ES-I3 (cell line): ENCODE data around the gene MACO1.

ENCODE experiments used
- H3K36me3 ChIP-seq: 2 replicates; pipeline ENCODE4 v1.6.1; 2013; ENCODE audit warnings: mild to moderate bottlenecking, low read length, control low read depth, moderate library complexity; ENCODE audit not compliant: insufficient read depth
- H3K4me1 ChIP-seq: 2 replicates; pipeline ENCODE4 v1.6.1; 2013; ENCODE audit warnings: mild to moderate bottlenecking, control low read depth, low read length; ENCODE audit not compliant: insufficient read depth
- H3K9ac ChIP-seq: 2 replicates; pipeline ENCODE4 v1.6.1; 2013; ENCODE audit warnings: low read depth, mild to moderate bottlenecking, low read length, moderate library complexity
- H3K9me3 ChIP-seq: 2 replicates; pipeline ENCODE4 v1.6.1; 2013; ENCODE audit warnings: mild to moderate bottlenecking, low read length, moderate library complexity; ENCODE audit not compliant: control insufficient read depth, insufficient read depth

The MACO1 gene

DNA sequence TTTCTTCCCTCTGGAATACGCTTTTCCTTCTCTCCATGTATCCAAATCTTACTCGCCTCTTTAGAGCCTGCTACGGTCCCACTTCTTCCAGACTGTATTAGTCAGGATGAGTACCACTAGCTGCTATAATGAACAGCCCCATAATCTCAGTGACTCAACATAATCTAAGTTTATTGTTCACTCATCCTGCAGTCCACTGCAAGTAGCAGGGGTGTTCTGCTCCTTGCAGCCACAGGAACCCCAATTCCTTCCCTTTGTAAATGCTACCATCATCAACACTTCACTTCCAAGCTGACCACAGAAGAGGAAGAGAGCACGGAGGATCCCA lies 94.6 kb downstream of the MACO1 start:
- Histone ChIP-seq H3K9me3 (no peaks in the 10 kb centered on the region; the same call in 1 of the 2 replicates), H3K36me3 (no peaks in the 10 kb centered on the region), H3K9ac (no peak overlapping the region), H3K4me1 (no peaks in the 10 kb centered on the region; the same call in 1 of the 2 replicates)

DNA sequence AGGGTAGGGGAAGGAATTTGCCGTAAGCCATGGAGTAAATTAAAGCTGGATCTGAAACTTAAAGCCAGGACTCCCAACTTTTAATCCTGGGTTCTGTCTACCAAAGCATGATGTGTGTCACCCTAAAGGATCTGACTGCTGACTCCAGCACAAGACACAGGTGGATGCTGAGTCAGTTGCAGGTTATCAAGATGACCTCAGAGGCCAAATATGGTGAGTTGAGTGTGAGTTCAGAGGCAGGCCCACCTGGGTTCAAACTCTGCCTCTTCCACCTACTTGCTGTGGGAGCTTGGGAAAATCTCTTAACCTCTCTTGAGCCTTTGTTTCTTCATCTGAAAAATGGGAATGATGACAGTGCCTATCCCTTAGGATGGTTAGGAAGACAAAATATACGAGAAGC lies 96.1 kb downstream of the MACO1 start:
- H3K36me3 ChIP-seq = no peaks in the 10 kb centered on the region
- H3K9me3 ChIP-seq = no peaks in the 10 kb centered on the region; the same call in 1 of the 2 replicates
- H3K4me1 ChIP-seq = no peaks in the 10 kb centered on the region; the same call in 1 of the 2 replicates
- H3K9ac ChIP-seq = no peak overlapping the region

GRCh38 chr1:25527226-25527846 lies 96.6 kb downstream of the MACO1 start:
- H3K4me1 ChIP-seq = no peaks in the 10 kb centered on the region; the same call in 1 of the 2 replicates
- H3K9me3 ChIP-seq = no peaks in the 10 kb centered on the region; the same call in 1 of the 2 replicates
- no peaks in the 10 kb centered on the region for H3K36me3 ChIP-seq
- H3K9ac ChIP-seq = no peak overlapping the region

- no peak overlapping the region for H3K9ac ChIP-seq
- H3K9me3 ChIP-seq = no peaks in the 10 kb centered on the region; the same call in 1 of the 2 replicates
- no peaks in the 10 kb centered on the region; the same call in 1 of the 2 replicates for H3K4me1 ChIP-seq
- H3K36me3 ChIP-seq = no peaks in the 10 kb centered on the region
These were observed 97.4 kb downstream of the MACO1 start for GRCh38 chr1:25527946-25528595.

DNA sequence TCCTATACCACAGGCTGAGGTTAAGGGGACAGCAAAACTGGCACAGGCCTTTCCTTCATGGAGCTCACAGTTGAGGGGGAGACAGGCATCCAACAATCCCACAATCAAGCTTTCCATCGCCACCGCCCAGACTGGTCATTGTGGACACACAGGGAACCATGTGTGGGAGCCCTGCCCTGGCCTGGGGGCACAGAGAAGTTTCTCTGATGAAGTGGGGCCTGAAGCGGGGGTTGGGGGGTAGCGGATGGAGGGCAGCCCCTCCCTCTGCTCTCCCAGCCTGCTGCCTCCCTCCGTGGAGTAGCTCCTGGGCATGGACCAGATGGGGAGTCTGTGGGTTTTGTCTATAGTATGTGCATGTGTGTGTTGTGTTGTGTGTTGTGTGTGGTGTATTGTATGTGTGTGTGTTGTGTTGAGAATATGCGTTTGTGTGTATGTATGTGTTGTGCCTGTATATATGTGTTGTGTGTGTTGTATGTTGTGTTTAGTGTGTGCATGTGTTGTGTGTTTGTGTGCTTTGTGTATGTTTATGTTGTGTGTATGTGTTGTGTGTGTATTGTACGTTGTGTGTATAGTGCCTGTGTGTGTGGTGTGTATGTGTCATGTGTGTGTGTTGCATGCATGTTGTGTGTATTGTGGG lies 98.3 kb downstream of the MACO1 start:
- H3K4me1 ChIP-seq = no peaks in the 10 kb centered on the region; the same call in 1 of the 2 replicates
- no peaks in the 10 kb centered on the region for H3K36me3 ChIP-seq
- H3K9ac ChIP-seq = no peak overlapping the region
- no peaks in the 10 kb centered on the region; the same call in 1 of the 2 replicates for H3K9me3 ChIP-seq

DNA sequence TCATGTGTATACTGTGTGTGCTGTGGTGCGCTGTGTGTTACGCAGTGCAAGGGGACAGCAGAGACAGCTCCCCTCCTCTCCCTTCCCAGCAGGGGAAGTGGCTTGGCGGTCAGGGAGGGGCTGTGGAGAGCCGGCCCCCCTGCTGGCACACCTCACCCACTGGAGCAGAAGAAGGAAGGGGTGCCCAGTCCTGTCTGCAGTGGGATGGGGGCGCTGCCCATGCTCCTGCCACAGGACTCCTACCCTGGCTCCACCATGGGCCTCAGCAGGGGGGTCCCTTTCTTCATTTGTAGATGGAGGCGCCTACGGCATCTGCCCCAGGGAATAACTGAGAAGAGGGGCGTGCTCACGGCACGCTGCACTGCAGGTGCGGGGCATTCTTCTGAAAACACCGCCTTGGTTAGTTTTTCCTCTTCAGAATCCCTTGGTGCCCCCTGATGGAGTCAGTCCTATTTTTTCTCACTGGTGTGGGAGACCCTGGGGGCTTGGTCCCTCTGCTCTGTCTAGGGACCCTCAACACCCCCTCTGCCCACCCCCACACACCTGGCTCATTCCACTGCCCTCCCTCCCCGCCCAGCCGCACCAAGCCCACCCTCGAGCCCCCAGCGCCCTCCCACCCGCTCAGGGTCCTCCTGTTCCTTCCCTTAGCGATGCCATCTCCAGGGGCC lies 99.0 kb downstream of the MACO1 start:
- H3K9me3 ChIP-seq = no peaks in the 10 kb centered on the region; the same call in 1 of the 2 replicates

GRCh38 chr1:25530186-25531081 lies 99.7 kb downstream of the MACO1 start:
- Histone ChIP-seq H3K9me3 (no peaks in the 10 kb centered on the region), H3K9ac (no peak overlapping the region), H3K4me1 (no peaks in the 10 kb centered on the region; the same call in 1 of the 2 replicates), H3K36me3 (no peaks in the 10 kb centered on the region)

More for the DNA sequence above, 99.0 kb downstream of the MACO1 start:
- H3K9ac ChIP-seq = no peak overlapping the region
- H3K36me3 ChIP-seq = no peaks in the 10 kb centered on the region
- H3K4me1 ChIP-seq = no peaks in the 10 kb centered on the region; the same call in 1 of the 2 replicates

DNA sequence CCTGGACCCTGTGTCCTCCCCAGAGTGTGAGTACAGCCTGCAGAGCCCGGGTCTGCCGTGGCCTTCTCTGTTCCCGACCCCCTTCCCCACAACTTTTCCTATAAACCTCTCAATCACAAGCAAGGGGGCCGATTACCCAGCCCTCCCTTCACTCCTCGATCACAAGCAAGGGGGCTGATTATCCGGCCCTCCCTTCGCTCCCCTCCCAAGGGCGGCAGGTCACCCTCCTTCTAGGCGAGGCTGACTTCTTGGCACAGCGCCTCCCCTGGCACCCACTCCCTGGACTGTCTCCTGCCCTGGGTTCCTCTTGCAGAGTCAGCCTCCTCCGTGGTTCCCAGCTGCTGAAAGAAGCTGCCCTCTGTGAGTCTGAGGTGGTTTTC lies 100.4 kb downstream of the MACO1 start:
- no peaks in the 10 kb centered on the region; the same call in 1 of the 2 replicates for H3K4me1 ChIP-seq
- H3K9ac ChIP-seq = no peak overlapping the region
- no peaks in the 10 kb centered on the region for H3K36me3 ChIP-seq
- H3K9me3 ChIP-seq = no peaks in the 10 kb centered on the region

DNA sequence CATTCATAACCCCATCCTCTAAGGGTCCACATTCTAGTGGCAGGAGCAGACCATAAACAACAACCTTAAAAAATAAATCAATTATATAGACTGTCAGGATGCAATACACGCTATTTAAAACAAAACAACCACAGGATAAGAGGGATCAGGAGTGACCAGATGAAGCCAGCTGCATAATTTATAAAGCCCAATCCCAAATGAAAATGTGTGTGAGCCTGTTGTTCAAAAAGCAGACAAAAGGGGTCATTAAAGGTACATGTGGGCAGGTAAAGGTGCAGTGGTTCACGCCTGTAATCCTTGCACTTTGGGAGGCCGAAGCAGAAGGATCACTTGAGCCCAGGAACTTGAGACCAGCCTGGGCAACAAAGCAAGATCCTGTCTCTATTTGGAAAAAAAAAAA lies 102.3 kb downstream of the MACO1 start:
- H3K4me1 ChIP-seq = peaks cover 7% of the 10 kb centered on the region; the same call in 1 of the 2 replicates
- no peaks in the 10 kb centered on the region for H3K36me3 ChIP-seq
- H3K9ac ChIP-seq = no peak overlapping the region
- no peaks in the 10 kb centered on the region for H3K9me3 ChIP-seq

GRCh38 chr1:25533775-25534409 lies 103.2 kb downstream of the MACO1 start:
- Histone ChIP-seq H3K9ac (no peak overlapping the region), H3K4me1 (peaks cover 11% of the 10 kb centered on the region; the same call in 1 of the 2 replicates), H3K9me3 (no peaks in the 10 kb centered on the region), H3K36me3 (no peaks in the 10 kb centered on the region)

GRCh38 chr1:25534410-25534788 lies 103.7 kb downstream of the MACO1 start:
- H3K9ac ChIP-seq = no peak overlapping the region
- no peaks in the 10 kb centered on the region for H3K9me3 ChIP-seq
- no peaks in the 10 kb centered on the region for H3K36me3 ChIP-seq
- H3K4me1 ChIP-seq = peaks cover 11% of the 10 kb centered on the region; the same call in 1 of the 2 replicates

GRCh38 chr1:25536124-25536523 lies 105.4 kb downstream of the MACO1 start:
- peaks cover 11% of the 10 kb centered on the region; the same call in 1 of the 2 replicates for H3K4me1 ChIP-seq
- no peak overlapping the region for H3K9ac ChIP-seq
- H3K9me3 ChIP-seq = no peaks in the 10 kb centered on the region
- no peaks in the 10 kb centered on the region for H3K36me3 ChIP-seq

GRCh38 chr1:25537153-25537831 lies 106.6 kb downstream of the MACO1 start:
- Histone ChIP-seq H3K4me1 (peaks cover 16% of the 10 kb centered on the region; the same call in 1 of the 2 replicates), H3K36me3 (no peaks in the 10 kb centered on the region), H3K9me3 (no peaks in the 10 kb centered on the region), H3K9ac (no peak overlapping the region)
